Ammon's horn (tissue), 1 donor: ENCODE measurements around the gene JAK1.

Source experiments
- DNase-seq: peaks from one replicate; pipeline ENCODE4 v3.0.0-alpha.2; 2016; ENCODE audit warnings: low spot score

The JAK1 gene

DNA sequence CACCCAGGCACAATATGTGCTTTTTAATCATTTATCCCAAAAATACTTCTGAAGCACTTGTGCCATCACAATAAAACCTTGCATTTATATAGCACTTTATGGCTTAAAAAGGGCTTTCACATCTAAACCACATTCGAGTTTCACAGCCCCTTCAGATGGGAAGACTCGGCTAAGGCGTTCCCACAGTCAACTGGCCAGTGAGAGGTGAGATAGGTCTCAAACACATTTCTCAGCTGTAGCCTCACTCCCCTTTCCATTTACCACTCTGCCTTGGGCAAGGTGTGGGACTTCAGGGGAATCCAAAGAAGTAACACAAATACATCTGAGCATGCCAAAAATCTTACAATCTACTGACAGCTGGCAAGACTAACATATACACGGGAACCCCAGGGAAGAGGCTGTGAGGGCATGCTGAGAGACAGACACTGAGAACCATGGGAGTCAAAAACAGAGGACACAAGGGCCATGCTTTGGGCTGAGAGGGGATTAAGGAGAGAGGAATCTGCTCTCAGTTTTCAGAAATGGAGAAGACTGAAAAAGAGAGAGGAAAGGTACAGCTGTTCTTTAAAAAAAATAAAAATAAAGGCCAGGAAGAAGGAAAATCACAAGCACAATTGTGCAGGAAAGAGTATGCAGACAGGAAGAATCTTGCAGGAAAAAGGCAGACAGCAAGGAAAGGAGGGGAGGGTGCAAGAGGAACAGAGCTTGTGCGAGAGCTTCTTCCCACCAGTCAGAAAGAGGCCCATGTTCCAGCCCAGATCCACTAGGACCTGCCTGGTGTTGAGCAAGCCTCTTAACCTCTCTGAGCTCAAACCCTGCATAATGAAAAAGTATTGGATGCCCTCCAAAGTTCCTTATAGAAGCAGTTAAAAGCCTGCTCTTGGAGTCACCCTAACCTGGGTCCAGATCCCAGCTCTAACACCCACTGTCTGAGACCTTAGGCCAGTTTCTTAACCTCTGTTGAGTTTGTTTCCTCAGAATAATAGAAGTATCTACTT lies 73.5 kb downstream of the JAK1 start:
- no peak for DNase-seq

DNA sequence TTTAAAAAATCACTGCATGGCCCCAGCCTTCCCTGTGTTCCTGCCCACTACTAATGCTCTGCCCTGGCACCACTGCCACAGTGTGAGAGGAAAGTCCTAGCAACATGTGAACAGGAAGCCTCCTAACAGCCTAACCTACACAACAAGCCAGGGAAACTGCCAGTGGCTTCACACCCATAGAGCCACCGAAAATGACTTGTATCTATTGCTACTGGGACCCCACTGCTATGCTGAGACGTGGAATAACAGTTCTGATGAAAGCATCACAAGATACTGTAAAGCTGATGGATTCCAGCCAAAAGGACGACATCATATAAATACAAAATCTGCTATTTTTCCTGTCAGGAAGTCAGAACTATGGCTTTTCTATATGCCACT lies 74.9 kb downstream of the JAK1 start:
- no peak for DNase-seq

DNA sequence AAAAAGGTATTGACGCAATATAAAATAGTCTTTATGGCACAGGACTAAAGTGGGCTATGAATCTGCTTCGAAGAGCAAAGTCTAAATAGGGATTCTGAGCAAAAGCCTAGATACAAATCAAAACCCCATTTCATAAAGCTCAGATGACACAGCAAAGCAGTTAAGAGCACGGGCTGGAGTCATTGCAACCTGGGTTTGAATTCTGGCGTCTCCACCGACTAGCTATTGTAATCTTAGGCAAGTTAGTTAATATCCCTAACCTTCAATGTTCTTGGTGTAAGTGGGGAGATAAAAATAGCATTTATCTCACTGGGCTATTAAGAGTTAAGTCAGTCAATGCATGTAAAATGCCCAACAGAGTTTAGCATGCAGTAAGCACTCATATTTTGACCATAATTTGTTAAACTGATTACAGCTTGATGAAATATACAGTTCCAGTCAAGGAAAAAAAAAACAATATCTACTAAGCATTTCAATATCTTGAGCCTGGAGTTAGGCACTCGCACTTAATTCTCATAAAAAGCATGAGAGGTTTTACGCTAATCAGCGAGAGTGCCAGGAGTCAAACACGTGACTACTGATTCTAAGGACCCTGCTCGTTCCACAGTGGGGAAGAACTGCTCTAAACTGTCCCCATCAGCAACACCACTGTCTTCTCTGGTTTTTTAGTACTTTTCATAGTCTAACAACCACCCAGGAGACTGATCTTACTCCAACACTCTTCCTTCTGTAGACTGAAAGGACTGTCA lies 75.5 kb downstream of the JAK1 start:
- no peak for DNase-seq

DNA sequence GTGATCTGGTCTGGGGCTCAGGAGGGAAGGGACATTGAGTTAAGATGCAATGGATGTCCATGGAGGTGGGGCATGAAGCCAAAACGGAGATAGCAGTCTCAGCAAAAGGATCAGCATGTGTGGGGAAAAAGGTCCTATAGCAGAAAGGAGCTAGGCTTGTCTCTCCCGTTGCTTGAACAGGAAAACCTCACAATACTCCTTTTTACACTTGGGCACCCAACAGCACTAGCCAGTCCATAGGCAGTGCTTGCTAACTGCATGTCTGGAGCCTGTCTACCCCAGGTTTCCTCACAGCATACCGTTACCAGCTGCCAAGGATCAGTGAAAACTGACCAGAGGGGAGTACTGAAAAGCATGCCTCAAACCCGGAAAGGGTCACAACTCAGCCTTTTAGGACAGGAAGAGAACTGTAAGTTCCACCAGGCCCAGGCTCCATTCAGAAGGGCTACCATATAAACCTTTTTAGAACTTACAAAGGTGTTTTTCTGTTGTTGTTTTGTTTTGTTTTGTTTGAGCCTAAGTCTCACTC lies 78.6 kb downstream of the JAK1 start:
- DNase-seq = no peak

DNA sequence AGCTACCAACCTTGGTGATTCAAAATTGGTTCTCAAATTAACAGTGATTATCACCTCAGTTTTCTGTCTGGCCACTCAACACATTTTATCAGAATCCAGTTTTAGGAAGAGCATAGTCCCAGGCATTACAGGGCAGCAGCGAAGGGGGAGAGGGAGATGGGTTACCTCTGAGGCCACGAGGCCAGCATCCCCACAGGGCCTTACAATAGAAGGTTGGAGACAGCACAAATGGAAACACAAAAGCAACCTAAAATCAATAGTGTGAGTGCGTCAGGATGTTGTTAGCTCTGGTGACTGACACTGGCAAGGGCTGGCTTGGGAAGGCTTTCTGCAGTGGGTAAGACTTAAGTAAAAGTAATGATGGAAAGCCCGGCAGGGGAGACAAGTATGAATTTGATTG lies 79.5 kb downstream of the JAK1 start:
- DNase-seq = no peak

DNA sequence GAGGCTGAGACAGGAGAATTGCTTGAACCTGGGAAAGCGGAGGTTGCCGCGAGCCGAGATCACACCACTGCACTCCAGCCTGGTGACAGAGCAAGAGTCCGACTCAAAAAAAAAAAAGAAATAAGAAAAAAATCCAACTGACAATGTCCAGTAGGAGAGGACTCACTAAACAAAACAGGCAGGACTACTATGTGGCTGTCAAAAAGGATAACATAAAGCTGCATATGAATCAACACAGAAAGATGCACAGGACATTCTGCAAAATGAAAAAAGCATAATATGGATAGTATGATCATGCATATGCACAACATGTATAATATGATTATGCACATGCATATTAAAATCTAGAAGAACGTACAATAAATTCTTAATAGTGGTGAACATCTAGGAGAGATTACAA lies 80.7 kb downstream of the JAK1 start:
- no peak for DNase-seq

DNA sequence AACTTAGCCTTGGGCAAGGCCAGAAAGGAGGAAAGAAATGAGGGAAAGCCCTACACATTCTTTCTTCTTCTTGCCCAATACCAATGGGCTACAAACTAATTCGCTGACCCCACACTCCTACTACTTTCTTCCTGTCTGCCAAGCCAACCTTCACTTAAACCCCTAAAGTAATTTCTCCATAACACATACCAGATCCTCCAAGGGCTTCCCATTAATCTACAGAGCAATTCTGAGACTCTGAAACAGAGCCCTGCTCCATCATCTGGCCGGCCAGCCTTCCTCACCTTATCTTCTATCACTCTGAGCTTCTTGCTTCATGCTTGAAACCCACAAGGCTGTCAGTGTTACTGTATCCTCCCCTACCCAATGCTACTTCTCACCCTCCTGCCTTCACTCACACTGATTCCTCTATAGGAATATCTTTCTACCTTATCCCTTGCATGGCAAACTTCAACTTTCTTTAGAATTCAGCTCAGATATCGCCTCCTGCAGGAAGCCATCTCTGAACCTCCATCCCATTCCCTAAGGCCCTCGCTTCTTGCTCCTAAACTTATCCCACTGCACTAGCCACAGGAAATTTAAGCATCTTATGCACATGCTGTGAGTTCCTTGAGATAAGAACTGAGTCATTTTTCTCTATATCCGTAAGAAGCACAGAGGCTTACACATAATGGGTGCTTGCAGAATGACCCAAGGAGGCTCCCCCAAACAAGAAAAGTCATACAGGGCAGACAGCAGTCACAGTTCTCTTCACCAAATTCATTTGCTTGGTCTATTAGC lies 81.9 kb downstream of the JAK1 start:
- DNase-seq = no peak

DNA sequence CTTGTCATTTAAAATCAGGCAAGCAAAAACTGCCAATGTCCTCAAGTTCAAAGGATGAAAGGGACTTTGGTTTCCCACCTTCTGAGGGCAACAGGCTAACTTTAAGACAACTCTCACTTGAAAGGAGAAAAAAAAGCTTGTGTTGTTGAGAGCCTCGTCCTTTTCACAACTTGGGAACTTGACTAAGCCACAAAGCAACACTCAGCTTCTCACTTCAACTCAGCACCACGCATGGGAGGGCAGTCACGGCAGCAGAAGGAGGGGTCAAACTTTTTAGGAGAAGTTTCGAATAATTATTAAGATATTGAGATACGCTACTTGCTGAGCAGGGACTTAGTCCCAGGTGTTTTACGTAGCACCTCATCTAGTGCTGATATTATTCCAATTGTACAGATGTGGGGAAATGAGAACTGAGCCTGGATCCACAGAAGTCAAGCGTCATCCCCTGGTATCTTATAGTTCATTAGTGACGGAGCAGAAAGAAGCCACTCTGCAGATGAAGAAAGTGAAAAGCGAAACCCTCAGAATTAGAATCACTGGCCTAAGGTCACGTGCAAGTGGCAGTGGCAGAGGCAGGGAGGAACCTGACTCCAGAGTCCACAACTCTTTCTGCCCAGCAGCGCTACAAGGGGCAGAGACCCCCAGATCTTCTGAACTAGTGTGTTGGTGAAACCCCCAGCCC lies 83.6 kb downstream of the JAK1 start:
- DNase-seq = no peak

DNA sequence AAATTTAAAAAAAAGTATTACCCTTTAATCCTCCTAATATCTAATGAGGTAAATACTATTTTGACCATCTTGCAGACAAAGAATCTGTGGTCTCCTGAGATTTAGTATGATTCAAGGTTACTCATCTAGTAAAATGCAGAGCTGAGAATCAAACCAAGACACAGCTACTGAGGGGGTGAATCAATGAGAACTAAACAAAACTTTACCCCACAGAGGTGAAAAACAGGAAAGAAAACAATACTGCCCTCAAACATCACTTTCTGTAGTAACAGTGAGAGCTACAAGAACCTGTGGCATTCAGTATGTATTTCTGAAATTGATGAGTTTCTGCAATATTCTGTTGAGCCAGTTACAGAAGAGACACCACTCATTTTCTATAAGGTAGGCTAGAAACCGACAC lies 85.1 kb downstream of the JAK1 start:
- DNase-seq = no peak

DNA sequence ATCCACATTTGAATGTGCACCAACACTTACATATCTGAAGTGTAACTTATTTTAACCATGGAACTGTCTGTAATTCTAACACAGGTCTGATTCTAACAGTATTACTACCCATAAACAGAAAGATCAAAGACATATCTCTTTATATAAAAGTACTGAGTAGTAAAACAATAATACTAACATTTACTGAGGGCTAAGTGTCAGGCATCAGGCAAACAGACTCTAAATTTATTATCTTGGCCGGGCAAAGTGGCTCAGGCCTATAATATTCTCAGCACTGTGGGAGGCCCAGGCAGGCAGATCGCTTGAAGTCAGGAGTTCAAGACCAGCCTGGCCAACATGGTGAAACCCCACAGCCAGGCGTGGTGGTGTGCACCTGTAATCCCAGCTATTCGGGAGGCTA lies 85.9 kb downstream of the JAK1 start:
- DNase-seq = no peak

DNA sequence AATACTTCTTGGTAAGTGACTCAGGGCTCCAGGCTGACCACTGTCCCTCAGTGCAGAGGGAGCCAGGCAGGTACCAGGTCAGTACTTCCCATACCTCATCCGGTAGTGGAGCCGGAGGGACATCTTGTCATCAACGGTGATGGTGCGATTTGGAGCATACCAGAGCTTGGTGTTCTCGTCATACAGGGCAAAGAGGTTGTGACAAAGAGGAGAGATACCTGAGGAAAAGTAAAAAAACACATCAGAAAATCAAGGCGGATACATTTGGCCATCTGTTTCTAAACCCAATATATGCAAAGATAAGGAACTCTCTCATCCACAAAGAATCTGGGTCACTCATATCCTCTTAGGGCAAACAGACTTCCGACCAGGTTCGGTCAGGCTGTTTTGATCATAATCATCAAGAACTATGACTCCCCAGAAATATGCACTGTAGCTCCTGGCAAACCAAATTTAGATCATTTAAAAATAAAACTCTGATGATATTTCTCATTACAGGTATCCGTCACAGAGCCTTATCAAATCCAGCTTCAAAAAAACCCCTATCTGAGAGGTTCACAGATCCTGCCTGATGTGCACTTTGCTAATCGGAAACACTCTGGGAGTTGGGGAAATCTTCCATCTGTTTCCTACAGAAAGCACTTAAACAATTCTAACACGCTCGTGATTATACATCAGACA lies 87.3 kb downstream of the JAK1 start:
- no peak for DNase-seq

DNA sequence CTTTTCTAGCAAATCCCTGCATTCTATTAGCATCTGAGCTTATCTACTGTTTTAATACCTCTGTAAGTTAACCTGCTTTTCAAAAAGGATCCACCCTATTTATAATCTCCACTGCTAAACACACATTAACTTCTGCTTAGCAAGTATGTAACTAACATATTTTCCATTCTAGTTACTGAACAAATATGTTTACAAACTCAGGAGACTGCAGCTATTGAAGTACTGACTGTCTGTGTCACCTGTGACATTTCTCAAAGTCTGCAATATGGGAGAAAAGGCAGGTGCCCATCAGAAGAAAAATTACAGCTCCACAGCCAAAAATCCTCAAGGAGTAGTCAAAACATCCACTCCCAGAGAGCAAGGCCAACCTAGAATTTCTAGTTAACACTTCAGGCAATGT lies 88.3 kb downstream of the JAK1 start:
- DNase-seq = no peak

DNA sequence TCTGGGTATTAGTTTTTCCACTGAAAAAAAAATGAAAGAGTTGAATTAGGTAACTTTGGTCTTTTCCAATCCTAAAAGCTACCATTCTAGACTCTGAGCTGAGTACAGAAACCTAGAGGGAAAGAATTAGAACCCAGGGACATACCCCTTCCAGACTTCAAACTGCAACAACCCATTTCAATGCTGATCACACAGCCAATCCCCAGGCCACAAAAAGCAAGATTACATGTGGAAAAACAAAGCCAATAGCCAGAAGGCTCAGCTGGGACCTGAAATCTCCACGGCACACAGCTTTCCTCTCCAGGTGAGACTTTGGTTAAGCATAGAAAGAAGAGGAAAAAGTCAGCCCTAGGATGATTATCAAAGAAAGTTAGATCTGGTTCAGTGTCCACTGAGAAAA lies 88.8 kb downstream of the JAK1 start:
- DNase-seq = no peak

DNA sequence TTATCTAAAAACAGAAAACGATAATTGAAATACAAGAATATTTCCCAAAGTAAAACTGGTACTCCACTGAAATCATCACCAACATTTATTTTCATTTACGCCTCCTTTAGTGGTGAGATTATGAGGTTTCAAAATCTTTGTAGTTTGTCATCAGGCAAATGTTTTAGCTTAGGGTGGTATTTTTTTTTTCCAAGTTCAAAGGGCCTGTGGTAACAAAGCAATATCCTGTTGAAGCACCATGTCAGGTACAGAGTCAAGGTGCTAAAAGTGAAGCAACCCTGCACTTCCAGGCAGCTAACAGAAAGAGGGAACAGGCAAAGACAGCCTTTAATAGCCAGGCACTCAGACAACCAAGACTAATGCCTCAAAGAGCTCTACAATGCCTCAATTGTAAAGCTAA lies 89.2 kb downstream of the JAK1 start:
- no peak for DNase-seq

DNA sequence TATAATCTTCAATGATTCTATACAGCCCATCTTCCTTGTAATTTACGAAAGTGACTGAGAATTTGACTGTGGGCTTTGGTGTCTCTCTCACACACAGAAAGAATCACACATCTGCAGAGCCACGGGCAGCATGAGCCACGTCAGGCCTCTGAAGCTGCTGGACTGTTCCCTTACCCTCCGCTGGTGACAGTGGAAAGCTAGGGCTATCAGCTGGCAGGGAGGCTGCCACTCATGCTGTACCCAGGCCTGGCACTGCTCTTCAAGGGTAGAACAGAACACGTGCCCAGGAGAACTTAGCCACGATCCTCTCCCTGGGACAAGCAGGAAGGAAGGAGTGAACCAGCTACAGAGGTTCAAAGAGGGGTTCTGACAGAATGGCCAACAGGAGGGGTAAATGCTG lies 90.7 kb downstream of the JAK1 start:
- no peak for DNase-seq

DNA sequence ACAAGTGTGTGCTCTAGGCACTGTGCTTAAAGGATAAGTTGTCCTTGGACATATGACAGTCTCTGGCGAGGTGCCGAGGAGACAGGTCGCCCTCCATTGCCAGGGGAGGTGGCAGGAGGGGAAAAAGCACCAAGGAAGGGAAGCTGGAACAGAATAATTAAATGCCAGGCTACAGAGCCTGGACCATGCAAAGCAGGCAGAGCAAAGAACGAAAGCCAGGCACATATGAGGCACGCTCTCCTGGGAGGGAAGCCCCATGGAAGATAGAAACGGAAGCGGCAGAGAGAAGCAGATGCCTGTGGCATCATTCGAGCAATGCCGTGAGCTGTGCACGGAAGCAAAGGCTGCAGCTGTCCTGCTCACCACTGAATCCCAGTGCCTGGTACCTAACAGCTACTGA lies 91.2 kb downstream of the JAK1 start:
- no peak for DNase-seq

DNA sequence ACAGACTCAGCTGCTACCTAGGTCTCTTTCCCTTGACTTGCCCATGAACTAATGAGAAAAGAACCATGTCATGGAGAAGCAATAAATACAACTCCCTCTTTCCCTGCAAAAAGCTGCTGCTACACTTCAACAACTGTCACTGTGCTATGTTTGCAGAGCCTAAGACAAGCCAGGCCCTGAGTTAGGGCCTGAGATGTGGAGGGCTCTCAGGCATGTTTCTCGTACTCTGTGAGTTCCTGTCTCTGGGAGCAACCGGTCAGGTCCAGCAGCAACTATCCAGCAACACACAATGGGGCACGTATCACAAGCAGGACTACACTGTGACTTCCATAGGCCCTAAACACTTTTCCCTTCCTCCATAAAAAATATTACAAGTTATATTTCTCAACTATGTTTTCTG lies 91.7 kb downstream of the JAK1 start:
- DNase-seq = no peak

DNA sequence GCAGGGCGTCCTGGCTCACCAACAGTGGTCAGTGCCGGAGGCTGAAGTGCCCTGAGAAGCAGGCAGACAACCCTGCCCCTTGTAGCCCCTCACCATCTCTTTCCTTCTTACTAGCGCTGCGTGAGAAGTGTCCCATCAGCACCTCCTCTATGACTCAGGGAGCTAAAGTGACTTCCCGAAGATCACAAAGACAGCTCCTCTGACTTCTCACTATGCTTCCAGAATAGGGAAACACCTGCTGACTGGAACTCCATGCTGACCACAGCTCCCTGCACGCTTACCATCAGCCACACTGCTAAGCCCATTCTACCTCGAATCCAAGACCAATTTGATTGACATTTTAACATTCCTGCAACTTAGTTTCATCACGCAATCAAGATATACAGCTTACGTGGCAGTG lies 92.8 kb downstream of the JAK1 start:
- no peak for DNase-seq

DNA sequence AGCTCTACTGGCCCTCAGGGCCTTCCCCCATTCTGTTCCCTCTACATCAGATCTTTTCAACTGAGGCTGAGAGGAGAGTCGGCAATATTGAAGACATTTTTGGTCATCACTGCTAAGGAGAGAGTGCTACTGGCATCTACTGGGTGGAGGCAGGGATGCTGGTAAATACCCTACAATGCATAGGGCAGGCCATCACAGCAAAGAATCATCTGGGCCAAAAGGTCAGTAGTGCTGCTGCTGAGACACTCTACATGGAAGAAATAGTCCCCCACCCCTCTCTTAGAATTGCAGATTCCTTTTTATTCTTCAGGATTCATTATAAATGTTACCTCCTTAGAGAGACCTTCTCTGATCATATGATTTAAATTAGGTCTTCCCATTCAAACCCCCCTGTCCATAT lies 94.3 kb downstream of the JAK1 start:
- no peak for DNase-seq

DNA sequence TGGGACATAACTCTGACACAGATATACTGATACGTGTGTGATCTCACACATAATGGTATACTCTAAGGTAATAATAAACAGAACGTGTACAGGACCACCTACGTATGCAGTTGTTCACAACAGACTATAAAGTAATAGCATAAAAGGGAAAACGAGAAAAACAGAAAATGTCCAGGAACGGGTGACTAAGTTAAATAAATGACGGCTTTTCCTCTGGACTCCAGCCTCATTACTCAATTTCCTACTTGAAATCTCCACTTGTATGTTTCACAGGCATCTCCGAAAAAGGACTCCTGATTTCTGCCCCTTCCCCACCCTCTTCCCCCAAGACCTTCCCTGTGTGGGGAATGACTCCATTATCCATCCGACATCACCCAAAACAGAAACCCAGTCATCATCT lies 95.1 kb downstream of the JAK1 start:
- DNase-seq = no peak

DNA sequence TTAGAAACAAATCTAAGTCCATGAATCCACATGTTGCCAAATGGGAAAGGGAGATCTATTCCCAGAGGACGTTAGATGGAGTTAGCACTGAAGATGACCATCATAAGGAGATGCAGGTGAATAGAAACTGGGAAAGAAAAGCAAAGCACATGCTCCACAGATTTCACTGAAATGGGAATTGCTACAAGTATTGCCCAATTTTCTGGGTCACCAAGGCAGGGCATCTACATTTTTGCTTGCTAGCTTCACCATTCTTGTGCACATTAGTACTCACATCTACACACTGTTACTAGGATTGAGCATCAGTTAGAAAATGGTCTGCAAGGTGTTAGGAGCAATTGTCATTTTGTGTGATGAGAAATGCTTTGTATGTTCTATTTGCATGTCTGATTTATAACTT lies 99.1 kb downstream of the JAK1 start:
- no peak for DNase-seq
